ENCODE results near the gene ZNF574. TPM values are rescaled to one million over a fixed set of nuclear protein-coding genes. Genes with fewer than 3 reads are reported as not detected.
"Not testable (repeated sequence)": the region's sequence is repeated elsewhere in the genome, so short reads cannot be mapped to it uniquely, and the experiment has no call there.

Gene ZNF574
- total RNA-seq, 1 donor from 2014 or later = 20.0 TPM

DNA sequence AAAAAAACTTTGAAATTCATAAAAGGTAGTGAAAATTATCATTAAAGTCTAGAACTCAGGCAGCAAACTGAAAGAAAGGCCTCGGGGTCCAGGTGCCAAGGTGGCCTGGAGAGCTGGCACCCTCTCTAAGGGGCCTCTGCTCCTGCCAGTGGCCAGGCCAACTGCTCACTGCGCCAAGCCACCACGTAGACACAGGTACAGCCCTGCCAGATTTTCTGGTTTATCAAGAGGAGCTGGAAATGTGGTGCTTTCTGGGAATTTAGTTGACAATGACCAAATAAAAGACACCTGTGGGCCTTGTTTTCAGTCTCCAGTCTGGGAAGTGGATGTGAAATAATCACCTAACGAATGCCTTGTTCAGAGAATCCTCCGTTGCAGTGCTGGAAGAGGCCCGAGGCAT lies 22.8 kb downstream of the ZNF574 start:
- Mint-ChIP-seq H3K36me3 (ENCODE audit: low read depth, unreplicated experiment) (peaks cover 5% of the 10 kb centered on the region), H3K4me3 (ENCODE audit: unreplicated experiment) (no peak overlapping the region), H3K27me3 (ENCODE audit: low read depth, unreplicated experiment) (peaks cover 10% of the 10 kb centered on the region), H3K9me3 (ENCODE audit: unreplicated experiment) (no peaks in the 10 kb centered on the region), H3K27ac (ENCODE audit: unreplicated experiment) (peak overlapping the region; percentile 18), H3K4me1 (ENCODE audit: low read depth, unreplicated experiment) (peaks cover 8% of the 10 kb centered on the region)
- Histone ChIP-seq H3K4me3 (ENCODE audit: insufficient read depth, low read depth, low read length) (no peak overlapping the region), H3K4me2 (ENCODE audit: low read length) (no peak overlapping the region), H3K9ac (ENCODE audit: low read length) (no peak overlapping the region), H3K4me1 (ENCODE audit: insufficient read depth, low read length) (peaks cover 3% of the 10 kb centered on the region), H3K79me2 (ENCODE audit: insufficient read depth, low read length) (no peaks in the 10 kb centered on the region), H4K20me1 (ENCODE audit: insufficient read depth, low read length) (no peaks in the 10 kb centered on the region), H2AFZ (ENCODE audit: low read depth, low read length) (no peak overlapping the region), H3K27ac (ENCODE audit: low read depth, low read length) (no peak overlapping the region), H3K36me3 (ENCODE audit: insufficient read depth, low read length) (no peaks in the 10 kb centered on the region), H3K27me3 (ENCODE audit: insufficient read depth, low read length) (no peaks in the 10 kb centered on the region), H3K9me3 (ENCODE audit: insufficient read depth, low read depth, low read length) (no peaks in the 10 kb centered on the region)
- FAIRE-seq (no peak), DNase-seq (ENCODE audit: low read depth) (no peak)
- no peak for TF ChIP-seq EZH2 (IDR thresholded peaks at IDR 0.05; ENCODE audit: insufficient read depth, low read length)
- no peak for TF ChIP-seq CTCF (IDR thresholded peaks at IDR 0.05; ENCODE audit: insufficient read depth, low read depth, low read length)

DNA sequence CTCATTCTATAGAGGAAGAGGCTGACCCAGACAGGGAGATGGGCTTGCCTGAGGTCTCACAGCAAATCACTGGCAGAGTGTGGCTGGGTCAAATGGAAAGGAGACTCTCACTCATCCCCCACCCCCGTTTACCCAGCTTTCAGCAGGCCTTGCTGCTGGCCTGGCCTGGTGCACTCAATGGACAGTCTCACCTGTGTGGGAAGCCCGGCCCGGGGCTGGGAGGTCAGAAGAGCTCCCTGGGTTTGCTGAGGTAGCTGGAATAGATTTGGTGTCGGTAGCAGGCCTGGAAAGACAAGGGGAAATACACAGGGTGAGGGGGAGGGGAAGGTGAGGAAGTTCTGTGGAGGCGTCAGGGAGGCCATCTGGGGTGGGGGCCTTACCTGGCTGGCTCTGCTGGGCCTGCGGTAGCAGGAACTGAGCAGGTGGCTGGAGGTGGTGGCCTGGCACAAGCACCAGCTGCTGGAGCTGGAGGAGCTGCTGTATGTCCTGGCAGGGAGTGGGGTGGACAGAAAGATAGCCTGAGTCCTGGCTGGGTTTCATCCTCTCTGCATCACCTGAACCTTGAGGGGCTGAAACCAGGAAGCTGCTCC lies 23.5 kb downstream of the ZNF574 start:
- Mint-ChIP-seq H3K36me3 (ENCODE audit: low read depth, unreplicated experiment) (peaks cover 2% of the 10 kb centered on the region), H3K27ac (ENCODE audit: unreplicated experiment) (no peak overlapping the region), H3K27me3 (ENCODE audit: low read depth, unreplicated experiment) (peaks cover 6% of the 10 kb centered on the region), H3K4me1 (ENCODE audit: low read depth, unreplicated experiment) (peaks cover 2% of the 10 kb centered on the region), H3K9me3 (ENCODE audit: unreplicated experiment) (no peaks in the 10 kb centered on the region), H3K4me3 (ENCODE audit: unreplicated experiment) (no peak overlapping the region)
- no peak overlapping the region for H3K4me2 ChIP-seq (ENCODE audit: low read length)
- no peaks in the 10 kb centered on the region for H3K79me2 ChIP-seq (ENCODE audit: insufficient read depth, low read length)
- no peak overlapping the region for H3K9ac ChIP-seq (ENCODE audit: low read length)
- H3K9me3 ChIP-seq (ENCODE audit: insufficient read depth, low read depth, low read length) = no peaks in the 10 kb centered on the region
- DNase-seq (ENCODE audit: low read depth) (no peak), FAIRE-seq (no peak)
- no peak overlapping the region for H3K27ac ChIP-seq (ENCODE audit: low read depth, low read length)
- H4K20me1 ChIP-seq (ENCODE audit: insufficient read depth, low read length) = no peaks in the 10 kb centered on the region
- TF ChIP-seq EZH2 (IDR thresholded peaks at IDR 0.05; ENCODE audit: insufficient read depth, low read length) = no peak
- TF ChIP-seq CTCF (IDR thresholded peaks at IDR 0.05; ENCODE audit: insufficient read depth, low read depth, low read length) = no peak
- no peak overlapping the region for H3K4me3 ChIP-seq (ENCODE audit: insufficient read depth, low read depth, low read length)
- no peak overlapping the region for H2AFZ ChIP-seq (ENCODE audit: low read depth, low read length)
- no peaks in the 10 kb centered on the region for H3K4me1 ChIP-seq (ENCODE audit: insufficient read depth, low read length)
- H3K27me3 ChIP-seq (ENCODE audit: insufficient read depth, low read length) = no peaks in the 10 kb centered on the region
- H3K36me3 ChIP-seq (ENCODE audit: insufficient read depth, low read length) = no peaks in the 10 kb centered on the region

GRCh38 chr19:42100241-42100640 lies 24.3 kb downstream of the ZNF574 start:
- H3K27ac Mint-ChIP-seq (ENCODE audit: unreplicated experiment); H3K79me2 ChIP-seq (ENCODE audit: insufficient read depth, low read length); FAIRE-seq; H2AFZ ChIP-seq (ENCODE audit: low read depth, low read length); H3K36me3 Mint-ChIP-seq (ENCODE audit: low read depth, unreplicated experiment); H3K4me3 ChIP-seq (ENCODE audit: insufficient read depth, low read depth, low read length); H3K27ac ChIP-seq (ENCODE audit: low read depth, low read length); H3K4me1 ChIP-seq (ENCODE audit: insufficient read depth, low read length); H3K4me3 Mint-ChIP-seq (ENCODE audit: unreplicated experiment); H3K36me3 ChIP-seq (ENCODE audit: insufficient read depth, low read length); H4K20me1 ChIP-seq (ENCODE audit: insufficient read depth, low read length); H3K9ac ChIP-seq (ENCODE audit: low read length); H3K9me3 ChIP-seq (ENCODE audit: insufficient read depth, low read depth, low read length); H3K4me2 ChIP-seq (ENCODE audit: low read length); H3K9me3 Mint-ChIP-seq (ENCODE audit: unreplicated experiment); H3K27me3 Mint-ChIP-seq (ENCODE audit: low read depth, unreplicated experiment); H3K4me1 Mint-ChIP-seq (ENCODE audit: low read depth, unreplicated experiment); H3K27me3 ChIP-seq (ENCODE audit: insufficient read depth, low read length); DNase-seq (ENCODE audit: low read depth): not testable (repeated sequence)

Data from astrocyte (in vitro differentiated cells and primary cell).